AG04449 (cell line): ENCODE measurements around the gene AGPAT4.

Experiments used
- CTCF ChIA-PET: fragments of 350-600 bp; formaldehyde crosslinking; extraction: SDS; loops from one replicate; lab custom pipeline; 2021; ENCODE audit warnings: antibody characterized with exemption; lab: Yijun Ruan, JAX
- POLR2A ChIA-PET: fragments of 400-600, 350-600 bp; formaldehyde crosslinking; extraction: SDS; loops from one replicate; lab custom pipeline; 2020; ENCODE audit warnings: antibody characterized with exemption, inconsistent platforms; lab: Yijun Ruan, JAX
- DNase-seq: peaks from one replicate; pipeline ENCODE4 v3.0.0-alpha.2; 2010; ENCODE audit warnings: low read depth, low spot score
- H3K4me3 ChIP-seq: 2 replicates; pipeline ENCODE4 v1.5.1; 2011; ENCODE audit warnings: low read depth, mild to moderate bottlenecking, control low read depth, low read length
- TF ChIP-seq, protein P1 (sequence below): IDR thresholded peaks from one replicate; pipeline ENCODE4 v1.5.1; 2011; ENCODE audit warnings: mild to moderate bottlenecking, moderate library complexity, low read length, control low read depth, inconsistent platforms; ENCODE audit not compliant: insufficient read depth; ENCODE audit errors: missing control alignments

The AGPAT4 gene

GRCh38 chr6:161192636-161193411 lies 81.0 kb downstream of the AGPAT4 start:
- TF ChIP-seq, protein P1, sequence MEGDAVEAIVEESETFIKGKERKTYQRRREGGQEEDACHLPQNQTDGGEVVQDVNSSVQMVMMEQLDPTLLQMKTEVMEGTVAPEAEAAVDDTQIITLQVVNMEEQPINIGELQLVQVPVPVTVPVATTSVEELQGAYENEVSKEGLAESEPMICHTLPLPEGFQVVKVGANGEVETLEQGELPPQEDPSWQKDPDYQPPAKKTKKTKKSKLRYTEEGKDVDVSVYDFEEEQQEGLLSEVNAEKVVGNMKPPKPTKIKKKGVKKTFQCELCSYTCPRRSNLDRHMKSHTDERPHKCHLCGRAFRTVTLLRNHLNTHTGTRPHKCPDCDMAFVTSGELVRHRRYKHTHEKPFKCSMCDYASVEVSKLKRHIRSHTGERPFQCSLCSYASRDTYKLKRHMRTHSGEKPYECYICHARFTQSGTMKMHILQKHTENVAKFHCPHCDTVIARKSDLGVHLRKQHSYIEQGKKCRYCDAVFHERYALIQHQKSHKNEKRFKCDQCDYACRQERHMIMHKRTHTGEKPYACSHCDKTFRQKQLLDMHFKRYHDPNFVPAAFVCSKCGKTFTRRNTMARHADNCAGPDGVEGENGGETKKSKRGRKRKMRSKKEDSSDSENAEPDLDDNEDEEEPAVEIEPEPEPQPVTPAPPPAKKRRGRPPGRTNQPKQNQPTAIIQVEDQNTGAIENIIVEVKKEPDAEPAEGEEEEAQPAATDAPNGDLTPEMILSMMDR: no peak
- no peak overlapping the region for H3K4me3 ChIP-seq
- ChIA-PET CTCF (no interaction called here), POLR2A (no interaction called here)
- DNase-seq: no peak

DNA sequence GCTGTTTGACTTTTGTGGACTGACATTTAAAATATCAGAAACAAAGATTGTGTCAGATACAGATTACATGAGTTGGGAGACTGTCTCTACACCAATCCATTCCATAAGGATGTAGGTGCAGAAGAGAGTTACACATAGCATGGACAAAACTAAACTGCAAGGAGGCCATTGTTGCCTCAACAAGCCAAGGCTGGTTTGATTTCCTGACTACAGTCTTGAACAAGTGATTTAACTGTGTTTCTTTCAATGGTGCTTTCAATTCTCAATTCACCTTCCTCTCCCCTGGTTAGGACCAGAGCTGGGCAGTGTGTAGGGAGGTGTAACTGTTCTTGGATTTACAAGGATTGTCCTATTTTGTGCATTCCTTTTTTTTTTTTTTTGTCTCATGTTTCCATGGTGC lies 82.2 kb downstream of the AGPAT4 start:
- ChIA-PET CTCF (no interaction called here), POLR2A (no interaction called here)
- TF ChIP-seq, protein P1: no peak
- no peak for DNase-seq
- H3K4me3 ChIP-seq: no peak overlapping the region

GRCh38 chr6:161191007-161191406 lies 82.9 kb downstream of the AGPAT4 start:
- no peak overlapping the region for H3K4me3 ChIP-seq
- ChIA-PET POLR2A (no interaction called here), CTCF (no interaction called here)
- TF ChIP-seq, protein P1: no peak
- DNase-seq: no peak

DNA sequence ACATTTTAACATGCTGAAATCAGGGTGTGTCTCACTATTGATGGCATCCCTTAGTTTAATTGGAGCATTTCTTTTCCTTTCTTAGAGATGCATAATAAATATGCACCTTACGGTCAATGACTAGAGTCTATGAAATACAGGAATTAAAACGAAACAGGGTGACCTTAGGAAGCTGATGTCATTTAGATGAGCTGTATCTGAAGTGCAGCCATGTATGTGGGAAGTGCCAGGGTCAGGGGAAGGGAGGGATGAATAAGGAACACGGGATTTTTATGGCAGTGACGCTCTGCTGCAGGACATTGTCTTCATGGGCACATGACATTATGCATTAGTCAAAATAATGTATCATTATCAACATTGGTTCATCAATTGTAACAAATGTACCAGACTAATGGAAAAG lies 84.0 kb downstream of the AGPAT4 start:
- ChIA-PET POLR2A (no interaction called here), CTCF (interaction anchor here (0.6 kb wide), 1 partner anchor 12 kb away, joined by 3 read pairs; no protein-coding TSS in a partner anchor)
- DNase-seq: no peak
- H3K4me3 ChIP-seq: no peak overlapping the region
- TF ChIP-seq, protein P1: no peak

DNA sequence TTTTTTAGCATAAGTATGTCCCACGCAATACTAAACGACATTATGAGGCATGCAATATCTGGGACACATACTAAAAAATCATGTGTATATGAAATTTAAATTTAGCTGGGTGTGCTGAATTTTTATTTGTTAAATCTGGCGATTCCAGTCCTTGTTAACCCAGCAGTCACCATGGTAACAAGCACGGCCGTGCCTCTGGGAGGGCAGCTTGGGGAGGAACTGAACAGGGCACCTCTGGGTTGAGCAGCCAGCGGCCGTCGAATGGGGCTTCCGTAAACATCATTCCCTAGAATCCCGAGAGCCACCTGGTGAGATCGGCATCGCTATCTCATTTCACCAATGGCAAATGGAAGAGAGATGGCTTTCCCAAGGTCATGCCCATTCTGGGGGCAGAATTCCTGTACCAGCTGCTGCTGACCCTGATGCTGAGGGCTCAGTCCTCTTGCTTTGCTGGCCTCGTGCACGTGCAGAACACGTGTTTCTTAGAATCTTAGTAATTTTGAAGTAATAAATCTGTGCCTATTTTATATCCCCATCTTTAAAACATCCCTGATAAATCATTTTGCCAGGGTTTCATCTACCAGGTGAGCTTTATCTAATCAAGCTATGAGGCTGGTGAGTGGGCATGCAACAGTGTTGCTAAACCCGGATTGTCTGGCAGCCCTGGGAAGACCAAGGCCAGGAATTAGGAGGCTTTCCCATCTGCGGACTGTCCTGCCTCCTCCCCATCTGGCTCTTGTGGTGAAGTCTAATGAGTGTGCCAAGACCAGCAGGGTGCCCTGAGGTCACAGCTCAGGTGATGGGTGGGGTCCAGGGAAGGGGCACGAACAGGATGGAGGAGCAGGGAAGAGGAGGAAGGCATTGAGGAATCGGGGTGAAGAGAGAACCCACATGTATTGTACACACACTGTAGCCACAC lies 85.1 kb downstream of the AGPAT4 start:
- no peak for DNase-seq
- CTCF ChIA-PET: no interaction called here
- TF ChIP-seq, protein P1: no peak
- H3K4me3 ChIP-seq: no peak overlapping the region
- POLR2A ChIA-PET: no interaction called here
